Activated naive CD8-positive, alpha-beta T cell treated with anti-CD3 and anti-CD28 coated beads for 36 hours (primary cell): Measurements from ENCODE around the gene GPC6. TPM values are rescaled to one million over a fixed set of nuclear protein-coding genes. Genes with fewer than 3 reads are reported as not detected.

Experiments used
- DNase-seq: peaks from one replicate; pipeline ENCODE4 v3.0.0; 2021
- H3K27ac Mint-ChIP-seq: one replicate; pipeline ENCODE4 v1.8.0; 2022; ENCODE audit warnings: mild to moderate bottlenecking, moderate library complexity, mixed read lengths
- H3K27me3 Mint-ChIP-seq: one replicate; pipeline ENCODE4 v1.8.0; 2022; ENCODE audit warnings: mild to moderate bottlenecking, mixed read lengths
- H3K36me3 Mint-ChIP-seq: one replicate; pipeline ENCODE4 v1.8.0; 2021; ENCODE audit warnings: mild to moderate bottlenecking, mixed read lengths
- H3K4me1 Mint-ChIP-seq: one replicate; pipeline ENCODE4 v1.8.0; 2021; ENCODE audit warnings: mixed read lengths
- H3K4me3 Mint-ChIP-seq: one replicate; pipeline ENCODE4 v1.8.0; 2022; ENCODE audit warnings: mild to moderate bottlenecking, moderate library complexity, mixed read lengths
- H3K9me3 Mint-ChIP-seq: one replicate; pipeline ENCODE4 v1.8.0; 2022; ENCODE audit warnings: mixed read lengths
- total RNA-seq, 2 experiments: library from RNA; stranded (reverse); gene quantifications; one replicate each; pipeline ENCODE4 v1.2.3, GENCODE V29; 2021

The GPC6 gene
- total RNA-seq, 2 experiments from 2014 or later, result not detected

DNA sequence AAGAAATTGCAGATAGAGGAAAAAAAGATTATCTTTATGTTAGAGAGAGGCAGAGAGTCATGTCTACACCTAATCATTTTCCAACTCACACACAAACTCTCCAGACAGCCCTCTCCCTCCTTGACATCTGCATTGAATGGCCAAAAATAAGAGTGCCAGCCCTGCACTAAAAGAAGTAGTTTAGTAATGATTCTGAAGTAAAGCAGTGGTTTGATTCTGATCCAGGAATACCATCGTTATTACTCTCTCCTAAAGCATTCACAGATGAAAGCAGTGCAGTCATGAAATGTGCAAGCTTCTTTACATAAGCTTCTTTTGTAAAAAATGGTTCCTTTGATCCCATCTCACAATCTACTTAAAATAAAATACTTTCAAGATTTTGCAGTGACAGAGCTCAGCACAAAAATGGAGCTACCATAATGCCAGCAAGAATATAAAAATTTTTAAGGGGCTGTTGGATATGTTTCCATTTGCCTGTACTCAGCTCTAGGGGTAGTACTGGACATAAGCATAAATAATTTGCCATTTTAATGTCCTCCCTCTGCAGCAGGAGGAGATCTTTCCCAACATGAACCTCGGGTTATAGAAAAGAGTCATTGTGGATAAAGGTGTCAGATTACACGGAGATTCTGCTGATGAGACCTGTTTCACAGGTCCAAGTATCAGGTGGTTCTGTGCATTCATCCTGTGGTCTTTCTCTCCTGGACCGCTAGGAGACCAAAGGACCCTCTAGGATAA, 846.6 kb downstream of the GPC6 start:
- no peak for DNase-seq
- no peaks in the 10 kb centered on the region for H3K4me1 Mint-ChIP-seq
- peaks cover 12% of the 10 kb centered on the region for H3K27me3 Mint-ChIP-seq
- no peaks in the 10 kb centered on the region for H3K36me3 Mint-ChIP-seq
- no peak overlapping the region for H3K4me3 Mint-ChIP-seq
- no peak overlapping the region for H3K27ac Mint-ChIP-seq
- peaks cover 10% of the 10 kb centered on the region for H3K9me3 Mint-ChIP-seq

DNA sequence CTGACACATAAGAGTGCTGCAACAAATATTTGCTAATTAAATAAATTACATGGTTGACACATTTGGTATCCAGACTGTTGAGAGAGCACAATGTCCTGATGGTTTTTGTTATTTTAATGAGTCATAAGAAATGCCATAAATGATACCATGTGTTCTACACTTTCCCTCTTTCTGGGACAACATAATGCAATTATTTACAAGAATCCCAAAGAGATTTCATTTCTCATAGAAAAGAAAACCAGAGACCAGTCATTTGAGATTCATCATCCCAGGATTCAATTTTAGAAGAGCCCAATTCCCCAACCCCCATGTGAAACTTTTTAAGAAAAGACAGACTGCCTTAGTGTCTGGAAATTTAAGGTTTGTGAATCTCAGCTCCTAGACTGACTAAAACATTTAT, 853.3 kb downstream of the GPC6 start:
- Mint-ChIP-seq H3K4me3 (no peak overlapping the region), H3K27ac (no peak overlapping the region), H3K27me3 (peaks cover 13% of the 10 kb centered on the region), H3K9me3 (peaks cover 10% of the 10 kb centered on the region), H3K4me1 (no peaks in the 10 kb centered on the region), H3K36me3 (no peaks in the 10 kb centered on the region)
- no peak for DNase-seq

DNA sequence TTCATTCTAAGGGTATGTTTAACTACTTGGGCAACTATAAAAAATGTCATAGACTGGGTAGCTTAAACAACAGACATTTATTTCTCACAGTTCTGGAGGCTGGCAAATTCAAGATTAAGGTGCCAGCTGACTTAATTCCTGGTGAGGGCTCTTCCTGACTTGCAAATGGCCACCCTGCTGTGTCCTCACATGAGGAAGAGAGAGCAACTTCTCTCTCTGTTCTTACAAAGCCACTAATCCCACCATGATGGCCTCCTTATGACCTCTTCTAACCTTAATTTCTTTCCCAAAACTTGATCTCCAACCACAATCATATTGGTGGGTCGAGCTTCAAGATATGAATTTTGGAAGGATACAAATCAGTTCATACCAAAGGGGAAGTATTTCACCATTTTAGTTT, 853.9 kb downstream of the GPC6 start:
- Mint-ChIP-seq H3K4me1 (no peaks in the 10 kb centered on the region), H3K27me3 (peaks cover 10% of the 10 kb centered on the region)

DNA sequence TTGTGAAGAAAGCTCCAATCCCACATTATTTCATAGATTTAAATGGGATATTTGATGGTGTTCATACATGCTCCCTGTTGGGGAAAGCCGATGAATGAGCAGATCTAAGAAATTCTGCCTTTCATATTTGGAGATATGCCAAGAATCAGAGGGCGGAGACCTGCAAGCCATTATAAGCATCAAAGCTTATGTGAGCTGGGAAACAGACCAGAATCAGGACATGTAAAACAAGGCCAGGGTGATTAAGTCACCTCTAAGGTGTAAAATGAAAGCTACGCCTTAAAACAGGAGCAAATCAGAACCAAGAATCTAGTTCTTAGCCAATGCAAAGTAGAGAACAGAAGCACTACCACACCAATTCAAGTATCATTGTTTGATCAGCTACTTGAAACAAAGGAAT, 860.5 kb downstream of the GPC6 start:
- H3K27ac Mint-ChIP-seq, result no peak overlapping the region
- DNase-seq, result no peak
- no peaks in the 10 kb centered on the region for H3K4me1 Mint-ChIP-seq
- H3K9me3 Mint-ChIP-seq, result no peaks in the 10 kb centered on the region
- no peak overlapping the region for H3K4me3 Mint-ChIP-seq
- H3K36me3 Mint-ChIP-seq, result no peaks in the 10 kb centered on the region
- H3K27me3 Mint-ChIP-seq, result no peaks in the 10 kb centered on the region

More for the DNA sequence above, 853.9 kb downstream of the GPC6 start:
- peaks cover 10% of the 10 kb centered on the region for H3K9me3 Mint-ChIP-seq
- H3K27ac Mint-ChIP-seq, result no peak overlapping the region
- H3K4me3 Mint-ChIP-seq, result no peak overlapping the region
- H3K36me3 Mint-ChIP-seq, result no peaks in the 10 kb centered on the region
- DNase-seq, result no peak

DNA sequence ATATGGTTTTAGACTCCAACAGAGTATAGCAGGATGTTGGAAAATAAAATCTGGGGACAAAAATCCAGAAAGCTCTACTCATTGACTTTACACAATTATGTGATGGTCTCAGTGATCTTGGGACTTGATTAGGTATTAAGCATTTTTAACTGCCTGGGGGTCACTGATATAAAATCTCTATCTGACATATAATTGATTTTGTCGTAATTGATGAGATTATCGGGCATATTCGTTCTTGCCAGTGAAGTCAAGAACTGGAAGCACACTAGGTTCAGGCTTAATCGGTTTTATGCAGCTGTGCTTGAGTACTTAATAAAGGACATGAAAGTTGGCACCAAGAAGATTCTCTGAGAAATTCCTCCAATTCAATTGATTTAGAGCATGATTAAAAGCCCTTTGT, 862.1 kb downstream of the GPC6 start:
- Mint-ChIP-seq H3K9me3 (peaks cover 3% of the 10 kb centered on the region), H3K4me3 (no peak overlapping the region), H3K27ac (no peak overlapping the region), H3K4me1 (no peaks in the 10 kb centered on the region), H3K27me3 (peaks cover under 1% of the 10 kb centered on the region), H3K36me3 (peaks cover 1% of the 10 kb centered on the region)
- DNase-seq, result no peak

DNA sequence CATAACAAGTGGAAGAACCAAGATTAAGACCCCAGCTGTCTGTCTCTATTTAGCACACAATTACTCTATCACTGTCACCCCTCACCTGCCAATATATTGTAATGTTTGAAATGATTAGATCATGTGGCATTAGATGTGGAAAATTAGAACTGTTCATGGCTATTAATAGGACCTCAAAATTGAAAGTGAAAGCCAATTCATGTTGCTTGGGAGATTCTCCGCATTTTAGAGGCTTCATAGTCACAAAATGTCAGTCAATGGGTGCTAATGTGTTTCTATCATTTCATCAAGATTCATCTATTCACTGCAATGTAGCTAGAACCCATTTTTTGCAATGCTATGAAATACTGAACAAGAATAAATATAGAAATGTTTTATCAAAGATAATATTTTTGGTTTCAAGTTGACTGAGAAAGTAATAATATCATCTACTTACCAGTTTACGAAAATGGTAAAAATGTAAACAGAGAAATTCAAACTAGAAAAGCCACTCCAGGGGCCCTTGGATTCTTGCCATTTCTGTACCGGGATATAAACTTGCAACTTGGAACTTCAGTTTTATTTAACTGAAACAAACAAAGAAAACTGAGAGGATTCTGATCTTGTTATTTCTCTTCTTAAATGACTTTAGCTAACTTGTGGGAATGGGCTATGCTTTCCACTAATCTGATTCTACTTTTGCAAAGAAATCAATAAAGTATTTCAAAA, 864.3 kb downstream of the GPC6 start:
- H3K9me3 Mint-ChIP-seq, result peaks cover 3% of the 10 kb centered on the region
- peaks cover 1% of the 10 kb centered on the region for H3K36me3 Mint-ChIP-seq
- no peak overlapping the region for H3K4me3 Mint-ChIP-seq
- no peak for DNase-seq
- no peak overlapping the region for H3K27ac Mint-ChIP-seq
- H3K4me1 Mint-ChIP-seq, result no peaks in the 10 kb centered on the region
- peaks cover 4% of the 10 kb centered on the region for H3K27me3 Mint-ChIP-seq

DNA sequence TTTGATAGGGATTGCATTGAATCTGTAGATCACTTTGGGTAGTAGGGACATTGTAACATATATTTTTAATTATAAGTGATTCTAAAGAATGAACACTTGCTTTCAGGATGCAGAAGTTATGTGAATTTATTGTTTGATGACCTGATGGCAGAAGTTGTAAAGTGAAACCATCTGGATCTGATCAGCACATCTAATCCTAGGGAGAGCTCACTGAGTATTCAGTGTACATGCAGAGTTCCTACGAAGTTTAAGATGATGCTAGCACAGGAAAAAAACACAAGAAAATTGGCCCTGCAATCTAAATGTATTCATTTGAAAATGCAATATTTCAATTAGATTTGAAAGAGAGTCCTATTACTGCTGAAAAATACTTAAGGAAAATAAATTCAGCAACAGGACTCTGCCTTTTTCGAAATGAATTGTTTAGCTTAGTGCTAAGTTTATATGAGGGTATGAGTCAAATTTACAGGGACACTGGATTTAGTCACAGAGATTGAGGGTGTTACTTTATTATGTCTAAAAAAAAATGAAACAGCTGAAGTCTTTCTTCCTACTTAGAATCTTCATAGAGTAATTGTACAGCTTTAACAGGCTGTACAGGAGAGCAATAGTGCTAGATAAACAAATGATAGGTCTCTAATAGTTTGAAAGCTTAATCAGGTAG, 867.2 kb downstream of the GPC6 start:
- H3K36me3 Mint-ChIP-seq, result peaks cover 1% of the 10 kb centered on the region
- no peak overlapping the region for H3K27ac Mint-ChIP-seq
- H3K27me3 Mint-ChIP-seq, result peaks cover 4% of the 10 kb centered on the region
- H3K4me3 Mint-ChIP-seq, result no peak overlapping the region
- H3K4me1 Mint-ChIP-seq, result no peaks in the 10 kb centered on the region
- DNase-seq, result no peak
- peaks cover 3% of the 10 kb centered on the region for H3K9me3 Mint-ChIP-seq

DNA sequence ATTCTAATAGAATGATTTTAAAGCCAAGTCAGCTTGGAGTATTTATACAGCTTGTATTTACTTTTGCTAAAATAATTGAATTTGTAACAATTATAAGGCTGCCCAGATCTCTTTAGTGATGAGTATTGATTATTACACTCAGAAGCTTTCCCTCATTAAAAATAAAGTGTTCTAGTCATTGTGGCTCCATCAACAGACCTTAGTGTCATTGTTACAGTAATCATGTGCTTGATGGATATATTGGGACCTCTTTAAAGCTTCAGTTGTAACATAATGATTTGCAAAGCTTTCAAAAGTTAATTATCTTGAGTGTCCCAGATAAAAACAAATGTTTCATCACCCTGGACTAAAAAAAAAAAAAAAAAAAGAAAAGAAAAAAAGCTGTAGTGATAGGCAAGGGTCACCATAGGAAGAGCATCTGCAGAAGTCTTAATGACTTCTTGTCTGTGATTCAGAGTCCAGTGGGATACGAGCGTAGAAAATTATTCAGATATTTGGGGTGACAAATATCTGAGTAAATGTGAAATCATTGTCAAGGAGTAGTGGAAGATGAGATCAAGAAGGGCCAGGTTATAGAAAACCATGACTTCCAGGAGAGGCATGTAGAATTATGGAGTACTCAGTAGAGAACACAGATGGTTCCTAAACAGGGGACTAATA, 883.2 kb downstream of the GPC6 start:
- H3K4me1 Mint-ChIP-seq, result no peaks in the 10 kb centered on the region
- peaks cover 8% of the 10 kb centered on the region for H3K27me3 Mint-ChIP-seq
- peaks cover 5% of the 10 kb centered on the region for H3K9me3 Mint-ChIP-seq
- no peaks in the 10 kb centered on the region for H3K36me3 Mint-ChIP-seq
- DNase-seq, result no peak
- H3K4me3 Mint-ChIP-seq, result no peak overlapping the region
- no peak overlapping the region for H3K27ac Mint-ChIP-seq

DNA sequence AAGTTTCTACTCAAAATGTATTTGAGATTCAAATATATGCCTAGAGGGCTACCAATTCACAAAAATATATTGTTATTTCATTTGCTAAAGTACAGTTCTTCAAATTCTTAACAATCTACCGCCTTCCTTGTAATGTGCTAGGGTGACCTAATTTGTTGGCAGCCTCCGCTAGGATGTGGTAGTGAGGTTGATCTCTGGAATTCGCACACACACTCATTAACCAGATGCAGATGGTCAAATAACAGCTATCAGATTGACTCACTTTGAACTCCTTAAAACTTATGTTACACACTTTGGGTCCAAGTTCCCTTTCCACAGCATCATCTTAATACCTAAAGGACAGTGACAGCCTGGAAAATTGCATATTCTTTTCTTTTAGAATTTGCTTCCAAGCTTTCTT, 885.6 kb downstream of the GPC6 start:
- Mint-ChIP-seq H3K9me3 (no peaks in the 10 kb centered on the region), H3K36me3 (no peaks in the 10 kb centered on the region), H3K27ac (no peak overlapping the region), H3K27me3 (no peaks in the 10 kb centered on the region), H3K4me3 (no peak overlapping the region), H3K4me1 (no peaks in the 10 kb centered on the region)
- DNase-seq, result no peak

DNA sequence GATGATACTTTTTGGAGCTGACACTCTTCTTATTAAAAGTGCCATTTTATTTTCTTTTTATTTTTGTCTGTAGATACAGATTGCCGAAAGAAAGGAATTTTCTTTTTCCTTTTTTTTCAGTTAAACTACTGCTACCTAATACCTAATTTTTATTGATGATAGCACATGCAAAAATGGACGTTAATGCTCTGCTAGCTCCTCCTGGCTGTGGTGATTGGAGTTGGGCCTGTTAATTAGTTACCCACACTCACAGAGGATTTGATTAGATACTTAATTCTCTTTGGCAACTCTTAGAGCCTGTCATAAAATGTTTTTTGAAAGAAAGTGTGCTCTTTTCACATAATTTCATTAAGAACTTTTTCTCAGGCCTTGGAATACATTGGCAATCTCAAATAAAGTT, 886.1 kb downstream of the GPC6 start:
- H3K4me3 Mint-ChIP-seq, result no peak overlapping the region
- no peaks in the 10 kb centered on the region for H3K27me3 Mint-ChIP-seq
- H3K36me3 Mint-ChIP-seq, result no peaks in the 10 kb centered on the region
- DNase-seq, result no peak
- no peaks in the 10 kb centered on the region for H3K9me3 Mint-ChIP-seq
- H3K27ac Mint-ChIP-seq, result no peak overlapping the region
- no peaks in the 10 kb centered on the region for H3K4me1 Mint-ChIP-seq

DNA sequence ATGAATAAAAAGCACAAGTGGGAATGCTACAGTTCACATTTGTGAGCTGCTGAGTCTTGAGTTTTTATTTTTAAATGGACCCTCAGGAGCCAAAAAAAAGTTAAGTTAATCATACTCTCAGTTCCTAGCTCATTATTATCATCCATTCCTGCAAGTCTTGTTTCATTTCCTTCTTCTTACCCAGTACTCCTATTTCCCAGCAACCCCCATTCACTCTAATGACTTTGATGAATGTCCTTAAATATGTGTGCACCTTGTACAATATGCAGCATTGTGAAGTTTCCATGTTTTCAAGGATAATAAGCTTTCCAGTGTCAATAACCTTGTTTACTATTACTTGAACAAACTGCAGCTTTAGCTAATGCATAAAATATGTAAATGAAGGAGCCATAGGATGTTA, 886.6 kb downstream of the GPC6 start:
- Mint-ChIP-seq H3K27ac (no peak overlapping the region), H3K4me1 (no peaks in the 10 kb centered on the region), H3K36me3 (no peaks in the 10 kb centered on the region), H3K27me3 (no peaks in the 10 kb centered on the region), H3K9me3 (no peaks in the 10 kb centered on the region), H3K4me3 (no peak overlapping the region)
- DNase-seq, result no peak

DNA sequence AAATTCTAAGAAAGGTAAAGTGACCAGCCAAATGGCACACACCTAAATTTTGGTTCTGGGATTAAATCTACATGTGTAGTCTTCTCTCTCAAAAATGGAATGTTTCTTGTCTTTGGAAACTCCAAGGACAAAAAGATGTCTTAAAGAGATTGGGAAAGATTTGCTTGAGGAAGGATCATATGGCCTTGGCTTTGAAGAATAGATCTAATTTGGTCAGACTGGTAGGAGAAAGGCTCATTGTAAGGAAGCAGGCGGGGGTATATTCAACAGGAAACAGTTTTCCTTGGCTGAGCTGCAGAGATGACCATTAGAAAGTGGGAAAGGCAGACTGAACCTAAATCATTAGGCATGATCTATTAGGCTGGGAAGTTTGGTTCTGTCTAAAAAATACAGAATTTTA, 887.6 kb downstream of the GPC6 start:
- Mint-ChIP-seq H3K4me3 (no peak overlapping the region), H3K9me3 (no peaks in the 10 kb centered on the region), H3K27ac (no peak overlapping the region), H3K27me3 (no peaks in the 10 kb centered on the region), H3K4me1 (no peaks in the 10 kb centered on the region), H3K36me3 (no peaks in the 10 kb centered on the region)
- no peak for DNase-seq

DNA sequence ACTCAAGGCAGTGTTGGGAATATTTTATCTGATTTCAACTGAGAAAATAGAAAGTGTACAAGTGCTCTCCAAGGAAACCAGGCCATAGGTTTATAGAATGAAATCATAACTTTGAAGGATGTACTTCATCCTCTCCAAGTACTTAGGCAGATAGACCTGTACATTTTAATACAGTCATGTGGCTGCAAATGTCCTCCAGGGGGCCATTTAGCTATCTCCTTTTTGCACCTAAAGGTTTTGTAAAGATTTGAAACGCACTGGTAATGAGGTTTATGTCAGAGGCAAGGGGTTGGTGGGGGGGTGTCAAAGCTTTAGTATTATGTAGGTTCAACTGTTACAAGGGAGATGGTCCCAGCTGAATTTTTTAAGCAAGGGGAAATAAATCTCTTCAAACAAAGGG, 888.4 kb downstream of the GPC6 start:
- Mint-ChIP-seq H3K9me3 (no peaks in the 10 kb centered on the region), H3K27ac (no peak overlapping the region), H3K4me3 (no peak overlapping the region), H3K4me1 (no peaks in the 10 kb centered on the region), H3K27me3 (no peaks in the 10 kb centered on the region), H3K36me3 (no peaks in the 10 kb centered on the region)
- DNase-seq, result no peak

DNA sequence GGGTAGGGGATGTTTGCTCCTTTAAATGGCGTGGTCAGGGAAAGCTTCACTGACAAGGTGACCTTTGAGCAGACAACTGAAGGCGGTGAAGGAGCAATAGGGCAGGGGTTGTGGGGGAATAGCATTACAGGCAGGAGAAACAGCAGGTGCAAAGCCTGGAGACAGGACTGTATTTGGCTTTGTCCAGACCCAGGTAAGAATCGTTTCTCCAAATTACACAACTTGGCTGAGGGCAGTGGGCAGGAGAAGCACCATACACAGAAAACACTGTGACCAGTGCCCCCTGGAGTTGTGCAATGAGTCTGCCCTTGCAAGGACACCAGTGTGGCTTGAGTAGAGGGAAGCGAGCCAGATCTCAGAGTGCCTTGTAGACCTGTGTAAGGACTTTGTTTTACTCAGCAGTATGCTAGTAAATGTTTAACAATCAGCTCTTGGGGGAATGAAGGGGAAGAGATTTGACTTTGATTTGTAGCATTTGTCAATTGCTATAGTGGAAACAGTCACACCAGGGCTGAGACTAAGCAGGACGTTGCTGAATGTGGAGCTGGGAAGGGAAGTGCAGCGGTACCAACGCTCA, 892.8 kb downstream of the GPC6 start:
- Mint-ChIP-seq H3K4me3 (no peak overlapping the region), H3K36me3 (no peaks in the 10 kb centered on the region), H3K9me3 (no peaks in the 10 kb centered on the region), H3K27ac (no peak overlapping the region), H3K27me3 (peaks cover 3% of the 10 kb centered on the region), H3K4me1 (no peaks in the 10 kb centered on the region)
- no peak for DNase-seq

DNA sequence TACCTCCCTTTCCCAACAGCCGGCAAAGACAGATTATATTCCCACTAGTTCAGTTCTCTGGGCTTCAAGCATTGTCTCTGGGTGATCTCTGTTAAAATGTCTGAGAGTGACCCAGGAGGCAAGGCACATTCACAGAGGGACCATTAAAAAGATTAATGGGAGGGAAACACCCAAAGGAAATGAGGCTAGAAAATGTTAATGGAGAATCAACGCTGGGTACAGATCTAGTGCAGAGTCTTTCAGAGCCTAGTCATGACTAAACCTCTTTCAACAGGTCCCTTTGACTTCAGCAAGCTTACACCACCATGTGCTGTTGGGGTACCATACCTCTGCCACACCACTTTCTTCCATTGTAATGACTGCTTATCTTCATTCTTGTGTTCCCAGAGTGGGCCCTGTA, 894.3 kb downstream of the GPC6 start:
- no peak overlapping the region for H3K4me3 Mint-ChIP-seq
- H3K27ac Mint-ChIP-seq, result no peak overlapping the region
- peaks cover 4% of the 10 kb centered on the region for H3K27me3 Mint-ChIP-seq
- no peaks in the 10 kb centered on the region for H3K9me3 Mint-ChIP-seq
- no peaks in the 10 kb centered on the region for H3K36me3 Mint-ChIP-seq
- DNase-seq, result no peak
- no peaks in the 10 kb centered on the region for H3K4me1 Mint-ChIP-seq
